Brain pericyte (primary cell): ENCODE results near the gene EDN1.
"Not testable (repeated sequence)": the region's sequence is repeated elsewhere in the genome, so short reads cannot be mapped to it uniquely, and the experiment has no call there.

Experiments used
- DNase-seq: peaks from one replicate; pipeline ENCODE4 v3.0.0-alpha.2; 2012; ENCODE audit warnings: low read depth, low spot score

EDN1 gene

DNA sequence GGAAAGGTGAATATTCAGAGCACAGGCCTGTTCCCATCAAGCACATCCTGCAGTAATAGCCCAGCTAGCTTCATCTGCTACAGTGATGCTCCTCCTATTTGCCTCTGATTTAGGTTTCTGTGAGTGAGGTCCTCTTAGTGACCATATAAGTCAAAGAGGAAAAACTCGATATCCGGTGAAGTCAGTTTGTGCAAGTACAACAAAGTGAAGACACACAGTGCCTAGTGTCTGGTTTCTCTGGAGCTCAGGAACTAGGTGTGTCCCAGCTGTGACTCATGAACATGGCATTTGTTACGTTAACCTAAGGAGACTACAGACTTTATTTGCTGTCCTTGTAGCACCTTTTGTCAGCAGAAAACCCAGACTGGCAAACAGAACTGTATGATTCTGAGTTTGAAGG lies 33.9 kb downstream of the EDN1 start:
- no peak for DNase-seq

DNA sequence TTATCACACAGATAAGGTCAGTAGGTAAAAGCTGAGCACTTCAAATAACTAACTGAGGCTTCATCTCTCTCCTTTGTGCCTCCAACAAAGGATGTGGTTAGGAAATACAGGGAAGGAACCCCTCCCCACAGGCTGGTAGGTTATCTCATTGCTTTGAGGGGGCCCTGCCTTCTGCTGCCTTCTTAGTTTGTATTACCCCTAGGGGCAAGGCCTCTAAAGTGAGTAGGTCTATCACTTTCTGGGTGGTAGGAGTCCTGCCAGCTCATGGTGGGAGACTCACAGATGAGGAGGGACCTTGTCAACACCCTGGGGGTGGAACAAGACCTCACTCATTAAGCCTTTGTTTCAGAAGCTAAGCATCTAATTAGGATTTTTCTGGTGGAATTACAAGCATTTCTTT lies 34.6 kb downstream of the EDN1 start:
- DNase-seq: no peak

DNA sequence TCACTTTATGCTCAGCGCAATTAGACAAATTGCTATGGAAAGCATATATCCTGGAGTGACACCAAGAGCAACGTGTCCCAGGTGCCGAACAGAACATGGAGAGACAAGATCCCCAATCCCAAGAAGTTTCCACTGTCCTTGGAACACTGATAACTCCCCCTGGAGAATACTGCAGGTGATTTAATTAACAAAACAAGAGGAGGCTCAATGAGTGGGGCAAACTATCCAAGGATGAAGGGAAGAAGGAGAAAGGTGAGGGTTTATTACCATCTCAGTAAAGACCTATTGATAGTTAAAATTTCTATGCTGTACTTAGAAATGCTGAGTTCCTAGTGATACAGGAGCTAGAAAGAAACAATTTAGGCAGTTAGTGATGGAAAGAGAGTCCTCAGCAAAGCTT lies 35.7 kb downstream of the EDN1 start:
- DNase-seq: no peak

DNA sequence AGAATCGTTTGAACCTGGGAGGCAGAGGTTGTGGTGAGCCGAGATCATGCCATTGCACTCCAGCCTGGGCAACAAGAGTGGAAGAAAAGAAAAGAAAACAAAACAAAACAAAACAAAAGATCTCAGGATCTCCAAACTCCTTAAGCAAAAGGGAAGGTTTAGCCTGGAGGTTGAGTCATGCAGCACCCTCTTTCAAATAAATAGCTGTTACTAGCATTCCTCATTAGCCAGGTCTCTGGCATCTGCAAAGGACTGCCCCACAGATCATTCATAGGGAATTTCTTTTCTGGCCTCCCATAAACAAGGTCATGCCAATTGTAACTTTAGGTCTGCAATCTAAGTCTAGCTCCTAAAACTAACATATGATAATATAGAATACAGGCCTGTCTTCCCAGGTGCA lies 37.2 kb downstream of the EDN1 start:
- no peak for DNase-seq

DNA sequence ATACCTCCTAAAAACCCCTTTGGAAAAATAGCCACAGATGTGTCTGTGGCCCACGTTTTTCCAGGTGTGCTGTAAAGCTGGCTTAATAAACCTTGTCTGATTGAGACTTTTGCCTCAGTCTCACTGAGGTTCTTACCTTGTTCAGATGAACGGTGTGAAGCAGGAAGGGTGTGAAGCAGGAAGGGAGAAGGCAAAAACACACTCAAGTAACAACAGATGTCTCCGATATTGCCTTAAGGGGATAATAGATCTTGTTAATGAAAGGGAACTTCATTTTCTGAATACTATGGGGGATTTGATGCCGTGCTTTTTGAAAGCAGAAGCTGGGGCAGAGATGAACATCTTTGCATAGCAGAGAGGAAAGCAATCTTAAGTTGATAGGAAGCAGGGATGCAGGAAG lies 37.8 kb downstream of the EDN1 start:
- DNase-seq: no peak

DNA sequence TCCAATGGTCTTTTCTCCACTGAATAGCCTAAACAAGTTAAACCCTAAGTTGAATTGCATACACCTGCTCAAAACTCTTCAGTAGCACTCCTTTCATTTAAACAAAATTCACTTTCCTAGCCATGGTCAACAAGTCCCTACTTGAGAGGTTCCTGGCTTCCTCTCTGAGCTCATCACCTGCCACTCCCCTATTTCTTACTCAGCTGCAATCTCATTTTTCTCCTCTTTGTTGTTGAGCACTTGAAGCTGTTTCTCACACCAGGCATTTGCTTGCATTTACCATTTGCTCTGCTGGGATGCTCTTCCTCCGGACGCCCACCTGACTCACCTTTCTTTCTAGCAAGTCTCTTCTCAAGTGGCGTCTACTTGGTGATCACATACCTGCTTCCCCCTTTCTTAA lies 38.5 kb downstream of the EDN1 start:
- no peak for DNase-seq

DNA sequence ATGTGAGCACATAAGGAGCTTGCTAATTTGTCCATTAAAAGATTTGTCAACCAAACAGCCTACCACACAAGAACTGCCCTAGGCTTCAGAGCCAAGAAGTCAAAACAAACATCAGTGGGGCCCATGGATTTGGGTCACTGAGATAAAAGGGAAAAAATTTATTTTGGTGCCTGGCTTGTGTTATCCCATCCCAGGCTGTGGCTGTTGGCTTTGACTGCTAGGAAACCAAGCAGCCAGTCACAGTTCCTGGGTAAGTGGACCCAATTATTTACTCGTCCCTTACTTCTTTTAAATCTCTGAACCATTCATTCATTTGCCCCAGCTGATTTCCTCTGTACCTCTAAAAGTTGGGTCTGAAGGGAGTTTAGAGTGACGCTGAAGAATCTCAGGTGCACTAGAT lies 41.3 kb downstream of the EDN1 start:
- DNase-seq: no peak

DNA sequence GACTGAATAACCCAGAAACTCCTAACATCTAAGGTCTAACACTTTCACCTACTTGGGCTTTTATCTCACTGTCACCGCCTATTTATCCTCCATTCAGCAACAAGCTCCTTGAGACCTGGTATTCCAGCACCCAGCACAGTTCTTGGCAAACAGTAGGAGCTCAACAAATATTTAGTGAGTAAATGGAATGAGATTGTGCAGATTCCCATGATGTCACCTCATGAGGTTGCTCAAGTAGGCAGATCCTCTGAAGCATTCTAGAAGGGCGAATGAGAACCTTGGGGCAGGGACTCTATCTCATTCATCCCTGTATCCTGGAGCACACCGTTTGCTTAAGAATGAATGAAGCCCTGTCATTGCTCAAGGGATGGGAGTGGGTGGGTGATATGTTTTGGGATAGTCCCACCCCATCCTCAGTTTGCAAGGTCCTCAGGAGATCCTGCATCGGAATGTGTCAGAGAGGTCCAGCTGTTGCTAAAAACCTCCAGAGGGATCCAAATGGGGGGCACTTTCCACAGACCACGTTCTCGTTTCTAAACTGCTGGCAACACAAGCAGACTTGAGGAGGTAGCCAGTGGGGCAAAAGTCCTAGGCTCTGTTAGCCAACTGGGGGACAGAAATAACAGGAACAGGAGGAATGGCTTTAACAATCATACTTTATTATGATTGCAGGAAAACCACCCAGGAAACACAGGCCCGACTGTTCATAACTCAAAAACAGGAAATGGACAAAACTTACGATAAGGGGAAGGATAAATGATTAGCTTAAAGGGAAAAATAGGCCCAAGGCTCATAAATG lies 42.0 kb downstream of the EDN1 start:
- no peak for DNase-seq

DNA sequence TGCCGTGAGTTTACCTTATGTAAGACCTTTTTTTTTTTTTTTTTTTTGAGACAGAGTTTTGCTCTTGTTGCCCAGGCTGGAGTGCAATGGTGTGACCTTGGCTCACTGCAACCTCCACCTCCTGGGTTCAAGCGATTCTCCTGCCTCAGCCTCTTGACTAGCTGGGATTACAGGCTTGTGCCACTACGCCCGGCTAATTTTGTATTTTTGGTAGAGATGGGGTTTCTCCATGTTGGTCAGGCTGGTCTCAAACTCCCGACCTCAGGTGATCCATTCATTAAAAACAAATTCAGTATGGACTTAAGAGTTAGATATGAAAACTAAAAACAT lies 42.6 kb downstream of the EDN1 start:
- not testable (repeated sequence) for DNase-seq

DNA sequence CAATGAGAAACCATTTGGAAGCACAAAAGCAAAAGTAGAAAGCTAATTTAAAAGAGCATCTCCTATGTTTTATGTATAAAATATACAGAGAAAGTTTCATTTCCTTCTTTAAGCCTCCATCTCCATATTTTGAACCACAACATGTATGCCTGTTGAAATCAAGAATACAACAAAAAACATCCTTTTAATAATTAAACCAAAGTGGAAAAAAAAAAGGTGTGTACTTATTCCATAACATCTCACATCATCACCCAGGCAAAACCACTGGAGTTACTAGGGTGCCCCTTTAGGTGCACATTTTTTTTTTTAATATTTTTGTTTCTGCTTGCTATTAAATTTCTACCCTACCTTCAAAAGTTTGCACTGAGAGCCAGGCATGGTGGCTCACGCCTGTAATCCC lies 43.0 kb downstream of the EDN1 start:
- no peak for DNase-seq

DNA sequence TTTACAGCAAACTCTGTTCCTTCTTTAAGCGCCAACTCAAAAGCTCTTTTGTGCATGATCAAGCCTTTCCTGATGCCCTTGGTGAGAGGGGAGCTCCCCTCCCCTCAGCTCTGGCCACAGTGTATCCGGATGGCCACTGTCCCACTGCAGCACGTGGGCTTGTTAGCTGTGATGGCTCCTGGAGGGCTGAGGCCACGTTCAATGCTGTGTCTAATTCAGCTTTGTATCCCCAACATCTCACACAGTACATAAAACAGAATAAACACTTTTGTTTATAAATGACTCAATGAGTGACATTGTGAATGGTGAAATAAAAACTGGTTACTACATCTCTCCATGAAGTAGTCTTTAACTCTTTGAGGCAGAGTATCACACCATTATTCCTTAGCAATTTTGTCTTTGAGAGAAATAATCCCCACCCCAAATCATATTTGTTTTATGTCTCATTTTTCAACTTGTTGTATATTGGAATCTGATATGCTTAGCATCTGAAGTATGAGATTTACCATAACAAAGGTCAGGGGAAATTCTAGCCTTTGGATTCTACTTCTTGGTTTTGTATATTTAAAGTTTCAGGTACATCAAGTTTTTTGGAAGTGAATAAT lies 44.5 kb downstream of the EDN1 start:
- DNase-seq: no peak

DNA sequence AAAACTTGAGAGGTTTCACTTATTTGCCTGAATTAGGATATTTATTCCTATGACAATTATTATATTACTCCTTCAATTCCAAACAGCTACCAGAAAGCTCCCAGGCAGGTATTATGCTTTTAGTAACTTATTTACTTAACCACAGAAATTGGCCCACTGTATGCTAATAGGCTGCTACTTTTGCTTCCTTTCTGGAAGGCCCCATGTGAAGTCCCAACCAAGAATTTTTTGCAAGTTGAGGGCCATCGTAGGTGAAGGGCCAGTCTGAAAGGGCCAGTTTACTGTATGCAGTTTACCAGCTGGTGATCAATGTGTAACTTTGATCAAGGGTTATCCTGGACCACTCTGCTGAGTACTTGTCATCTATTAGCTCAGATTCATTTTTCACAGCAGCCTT lies 45.0 kb downstream of the EDN1 start:
- no peak for DNase-seq

DNA sequence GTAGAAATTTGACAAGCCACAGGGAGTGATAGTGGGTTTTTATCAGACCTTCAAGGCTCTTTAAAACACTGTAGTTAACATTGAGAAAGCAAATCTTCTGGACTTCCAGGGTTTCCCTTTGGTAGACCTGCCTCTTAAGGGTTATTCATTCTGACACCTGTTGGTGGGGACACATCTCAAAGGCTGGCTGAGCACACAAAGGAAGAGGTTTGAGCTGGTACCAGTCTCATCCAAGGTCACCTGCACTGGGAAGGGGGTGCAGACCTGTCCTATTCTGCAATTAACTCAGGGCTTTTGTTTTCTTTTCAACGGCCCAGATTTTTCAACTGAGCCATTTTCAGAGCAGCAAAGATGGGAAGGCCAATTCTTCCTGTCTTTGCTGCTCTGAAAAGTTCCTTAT lies 45.6 kb downstream of the EDN1 start:
- DNase-seq: no peak

DNA sequence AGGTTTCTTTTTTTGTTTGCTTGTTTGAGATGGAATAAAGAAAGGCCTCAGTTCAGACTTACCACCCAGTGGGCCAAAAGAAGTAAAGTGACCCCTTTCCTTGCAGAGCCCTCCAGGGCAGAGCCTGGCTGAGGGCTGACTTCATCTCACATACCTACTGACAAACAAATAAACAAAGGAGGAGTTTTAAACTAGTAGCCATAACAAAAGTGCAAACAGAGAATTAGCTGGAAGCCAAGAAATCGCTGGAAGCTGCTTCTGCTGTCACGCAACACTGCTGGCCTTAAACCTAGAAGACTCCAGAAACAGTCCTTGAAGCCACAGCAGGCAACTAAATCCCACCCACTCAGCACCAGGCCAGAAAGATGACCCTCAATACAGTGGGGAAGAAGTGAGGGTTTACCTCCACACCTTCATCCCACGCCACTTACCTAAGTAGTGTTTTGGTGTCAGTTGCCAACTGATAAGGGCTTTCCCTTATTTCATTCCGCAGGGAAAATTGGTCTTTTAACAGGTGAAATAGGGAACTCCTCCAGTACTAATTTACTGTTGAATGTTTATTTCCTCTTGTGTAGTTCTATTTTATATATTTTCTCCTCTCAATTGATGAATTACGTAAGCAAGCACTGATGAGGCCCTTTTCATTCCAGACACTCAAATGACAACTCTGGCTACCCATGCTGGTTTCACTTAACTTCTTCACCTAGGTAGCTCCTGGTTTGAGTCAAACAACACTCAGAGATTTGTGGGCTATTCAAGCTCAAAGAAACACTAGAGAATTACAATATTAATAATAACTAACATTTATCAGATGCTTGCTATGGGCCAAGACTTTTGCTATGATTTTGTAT lies 46.2 kb downstream of the EDN1 start:
- DNase-seq: no peak

DNA sequence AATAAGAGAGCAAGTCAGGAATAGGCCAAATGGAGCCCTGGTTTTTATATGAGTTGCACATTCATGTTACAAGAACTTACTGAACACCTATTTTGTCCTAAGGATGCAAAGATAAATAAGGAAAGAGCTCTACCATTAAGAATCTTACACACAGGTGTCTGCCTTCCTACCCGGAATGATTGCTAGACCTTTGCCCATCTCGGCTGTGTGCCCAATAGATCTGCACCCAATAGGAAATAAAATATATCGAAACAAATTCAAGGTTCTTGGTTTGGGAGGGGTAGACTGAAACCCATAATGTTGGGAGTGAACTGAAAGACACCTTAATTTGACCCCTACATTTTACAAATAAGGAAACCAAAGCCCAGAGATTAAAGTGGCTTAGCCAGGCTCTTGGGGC lies 48.9 kb downstream of the EDN1 start:
- no peak for DNase-seq

DNA sequence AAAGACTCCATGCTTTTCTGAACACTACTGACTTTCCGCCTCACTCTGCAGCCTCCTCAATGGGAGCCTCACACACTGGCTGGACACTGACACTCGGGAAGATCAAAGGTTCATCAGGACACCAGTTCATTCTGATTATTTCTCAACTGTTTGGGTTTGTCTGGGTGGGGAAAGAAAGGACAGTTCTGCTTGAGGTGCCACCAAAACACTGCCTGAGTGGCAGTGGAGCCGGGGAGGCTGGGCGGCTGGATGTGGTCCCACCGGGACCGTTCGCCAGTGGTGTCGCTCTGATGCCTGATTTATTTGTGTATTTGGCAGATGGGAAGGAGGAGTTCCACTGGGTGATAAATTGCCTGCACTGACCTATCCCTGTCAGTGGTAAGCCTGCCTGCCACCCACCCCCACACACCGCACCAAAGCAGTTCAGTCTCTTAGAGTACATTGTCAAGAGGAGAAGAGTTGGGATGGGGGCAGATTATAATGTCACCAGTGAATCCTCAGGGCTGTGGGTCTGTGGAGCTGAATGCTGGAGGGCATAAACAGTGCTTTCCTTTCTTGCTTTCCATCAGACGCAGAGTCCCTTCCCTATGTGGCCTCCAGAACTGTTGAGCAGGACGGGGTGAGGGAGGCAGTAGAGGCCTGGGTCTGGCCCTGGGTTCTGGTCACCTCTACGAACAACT lies 49.8 kb downstream of the EDN1 start:
- no peak for DNase-seq

DNA sequence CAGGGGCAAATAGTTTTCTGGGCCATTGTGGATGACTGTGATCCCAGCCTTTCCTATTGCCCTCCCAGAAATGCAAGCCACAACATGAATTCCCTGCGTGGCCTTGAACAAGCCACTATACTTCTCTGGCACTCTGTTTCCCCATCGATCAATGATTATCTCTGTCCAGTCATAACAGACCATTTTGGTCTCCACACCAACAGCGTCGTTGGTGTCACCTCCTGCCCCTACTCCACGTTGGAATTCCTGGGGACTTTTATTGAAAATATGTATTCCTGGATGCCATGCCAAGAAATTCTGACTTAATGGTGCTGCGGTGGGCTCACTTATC lies 50.3 kb downstream of the EDN1 start:
- no peak for DNase-seq

DNA sequence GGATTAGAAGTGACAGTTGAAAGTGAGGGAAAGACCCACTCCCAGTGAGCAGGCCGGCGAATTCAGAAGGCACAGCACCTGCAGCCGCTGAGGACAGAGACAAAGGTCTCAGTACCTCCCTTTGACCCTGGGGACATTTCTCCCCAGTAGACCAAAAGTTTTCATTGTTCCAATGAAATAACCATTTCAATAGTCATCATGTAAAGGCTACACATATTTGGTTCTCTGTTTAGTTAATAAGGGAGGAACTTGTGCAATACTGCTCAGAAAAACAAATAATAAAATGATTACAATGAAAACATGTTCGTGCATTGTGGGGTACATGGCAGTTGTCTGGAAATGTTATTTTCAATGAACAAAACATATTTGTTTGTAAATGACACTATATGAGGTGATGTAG lies 52.5 kb downstream of the EDN1 start:
- no peak for DNase-seq

DNA sequence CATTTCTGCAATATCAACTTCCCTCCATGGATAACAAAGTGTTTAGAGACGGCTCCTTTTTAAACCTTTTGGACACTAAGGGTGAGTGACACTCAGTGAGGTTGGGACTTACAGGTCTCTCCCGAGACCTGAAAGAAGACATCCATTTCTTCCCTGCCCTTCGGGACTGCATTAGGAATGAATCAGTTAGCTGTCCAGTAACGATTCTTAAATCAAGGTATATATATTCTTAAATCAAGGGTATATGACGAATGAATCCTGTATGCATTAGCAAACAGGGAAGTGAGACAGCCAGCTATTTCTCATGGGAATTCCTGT lies 52.9 kb downstream of the EDN1 start:
- DNase-seq: no peak

DNA sequence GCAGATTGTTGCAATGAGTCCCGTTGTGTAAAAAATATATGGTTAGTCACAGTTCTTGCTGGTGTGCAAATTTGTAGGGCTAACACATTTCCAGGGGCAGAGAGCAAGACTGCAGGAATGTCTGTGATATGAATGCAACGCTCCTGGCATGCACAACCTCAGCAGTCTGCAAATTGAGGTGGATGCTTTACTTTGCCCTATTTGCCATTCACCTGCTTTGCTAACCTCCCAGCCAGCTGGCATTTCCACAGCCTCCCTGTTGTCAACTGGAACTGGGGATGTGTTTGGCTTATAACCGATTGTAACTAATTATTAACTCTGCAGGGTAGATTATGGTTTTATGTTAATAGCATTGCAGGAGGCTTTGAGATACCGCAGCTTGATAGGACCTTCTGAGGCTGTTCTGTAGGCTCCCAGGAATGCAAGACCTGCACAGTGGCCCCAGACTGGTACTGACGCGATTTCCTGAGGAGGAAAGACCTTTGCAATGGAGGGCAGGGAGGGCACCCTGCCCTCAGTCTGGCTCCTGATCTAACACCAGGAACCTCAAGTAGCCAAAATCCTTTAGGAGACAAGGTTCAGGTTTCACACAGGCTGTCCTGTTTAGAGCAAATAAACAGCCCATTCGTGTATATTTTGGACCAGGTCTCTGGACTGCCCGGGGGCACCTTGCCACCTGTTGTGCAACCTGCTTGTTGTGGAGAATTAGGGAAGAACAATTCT lies 53.4 kb downstream of the EDN1 start:
- DNase-seq: no peak

DNA sequence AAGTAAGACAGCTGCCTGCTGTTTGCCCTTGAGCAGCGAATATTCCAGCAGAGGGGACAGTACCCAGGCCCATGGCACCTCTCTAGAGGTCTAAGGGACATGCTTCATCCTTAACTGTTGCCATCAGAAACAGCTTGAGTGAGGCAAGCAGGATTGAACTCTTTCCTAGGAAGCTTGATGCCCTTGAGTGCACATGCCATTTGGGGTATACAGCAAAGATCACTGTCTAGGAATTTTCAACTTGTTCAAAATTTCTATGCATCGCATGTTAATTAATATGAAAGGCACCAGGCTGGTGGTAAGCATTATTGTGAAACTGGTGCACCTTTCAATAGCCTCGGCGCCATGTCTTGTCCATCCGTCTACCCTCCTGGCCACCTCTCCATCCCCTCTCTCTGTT lies 54.1 kb downstream of the EDN1 start:
- no peak for DNase-seq
